Caco-2 (cell line): ENCODE data around the gene ASCL4. TPM values are rescaled to one million over a fixed set of nuclear protein-coding genes. Genes with fewer than 3 reads are reported as not detected.
"Not testable (repeated sequence)": the region's sequence is repeated elsewhere in the genome, so short reads cannot be mapped to it uniquely, and the experiment has no call there.

Source experiments
- Bru-seq: library from RNA; stranded (reverse); fragments of 400-500 nt; gene quantifications from one replicate; lab custom pipeline; 2021; lab: Mats Ljungman, UMichigan
- BruChase-seq, 2 experiments: library from RNA; stranded (reverse); fragments of 400-500 nt; gene quantifications; one replicate each; lab custom pipeline; 2021; lab: Mats Ljungman, UMichigan
- BruUV-seq: library from RNA; stranded (reverse); fragments of 400-500 nt; replicated peaks from 2 replicates; lab custom pipeline; 2021; lab: Mats Ljungman, UMichigan
- CTCF ChIA-PET: fragments of 300-600 bp; sonication (Branson Sonifier 250); formaldehyde crosslinking; loops from one replicate; lab custom pipeline; 2022; ENCODE audit warnings: antibody characterized with exemption; lab: Charles Lee
- POLR2A ChIA-PET: fragments of 300-600 bp; sonication (Branson Sonifier 250); formaldehyde crosslinking; loops from one replicate; lab custom pipeline; 2022; ENCODE audit warnings: antibody characterized with exemption; lab: Charles Lee
- DNase-seq, 2 experiments: peaks; one replicate each; pipeline versions ENCODE4 v3.0.0 to v3.0.0-alpha.2; 2020 to 2022
- H3K27me3 ChIP-seq: replicated peaks from 2 replicates; pipeline ENCODE4 v1.6.0; 2011; ENCODE audit warnings: low read length; ENCODE audit not compliant: control insufficient read depth, insufficient read depth
- H3K36me3 ChIP-seq: 2 replicates; pipeline ENCODE4 v1.5.1; 2011; ENCODE audit warnings: low read length; ENCODE audit not compliant: control insufficient read depth, insufficient read depth
- H3K4me1 ChIP-seq: fragments of 250-450 bp; sonication (Bioruptor Pico); 2 replicates; pipeline ENCODE4 v1.5.1; 2020; ENCODE audit warnings: mild to moderate bottlenecking
- H3K4me3 ChIP-seq: 2 replicates; pipeline ENCODE4 v1.5.1; 2011; ENCODE audit warnings: low read depth, mild to moderate bottlenecking, control low read depth, low read length
- H3K9me3 ChIP-seq: fragments of 250-450 bp; sonication (Bioruptor Pico); 2 replicates; pipeline ENCODE4 v1.5.1; 2020; ENCODE audit warnings: mild to moderate bottlenecking, moderate library complexity
- H3K27ac Mint-ChIP-seq: one replicate; pipeline ENCODE4 v1.8.0; 2022; ENCODE audit warnings: mixed read lengths; ENCODE audit not compliant: unreplicated experiment
- H3K27me3 Mint-ChIP-seq: one replicate; pipeline ENCODE4 v1.8.0; 2022; ENCODE audit warnings: mixed read lengths; ENCODE audit not compliant: insufficient read depth, unreplicated experiment
- H3K36me3 Mint-ChIP-seq: one replicate; pipeline ENCODE4 v1.8.0; 2022; ENCODE audit warnings: mild to moderate bottlenecking, mixed read lengths; ENCODE audit not compliant: insufficient read depth, unreplicated experiment
- H3K4me1 Mint-ChIP-seq: one replicate; pipeline ENCODE4 v1.8.0; 2022; ENCODE audit warnings: low read depth, mixed read lengths; ENCODE audit not compliant: unreplicated experiment
- H3K4me3 Mint-ChIP-seq: one replicate; pipeline ENCODE4 v1.8.0; 2022; ENCODE audit warnings: mild to moderate bottlenecking, moderate library complexity, mixed read lengths; ENCODE audit not compliant: unreplicated experiment
- H3K9me3 Mint-ChIP-seq: one replicate; pipeline ENCODE4 v1.8.0; 2022; ENCODE audit warnings: mixed read lengths; ENCODE audit not compliant: unreplicated experiment
- intact Hi-C: fragments of 100-400 bp; cut with micrococcal nuclease; formaldehyde crosslinking; loops from one replicate; pipeline ENCODE4 v1.10.0; 2022; ENCODE audit not compliant: unreplicated experiment
- long read RNA-seq: library from polyadenylated mRNA; stranded (forward); transcript quantifications from one replicate; pipeline ENCODE4 v2.0.0, GENCODE V29; 2022
- total RNA-seq: library from RNA; stranded (reverse); gene quantifications from 2 replicates; pipeline ENCODE4 v1.2.3, GENCODE V29; 2022
- TF ChIP-seq, protein P1 (sequence below), 2 experiments: fragments of 200-600 bp in 1 of 2; IDR thresholded peaks; 1 replicate in 1 of 2; 2 replicates in 1 of 2; pipeline versions ENCODE4 v1.5.1 to v1.8.0; 2011 to 2022; ENCODE audit warnings: antibody characterized with exemption in 1 of 2, control low read depth in 1 of 2, inconsistent platforms in 1 of 2, low read depth in 1 of 2, low read length in 1 of 2, mild to moderate bottlenecking in 1 of 2, moderate library complexity in 1 of 2; ENCODE audit not compliant: insufficient read depth in 1 of 2, severe bottlenecking in 1 of 2, unreplicated experiment in 1 of 2

ASCL4 gene, protein sequence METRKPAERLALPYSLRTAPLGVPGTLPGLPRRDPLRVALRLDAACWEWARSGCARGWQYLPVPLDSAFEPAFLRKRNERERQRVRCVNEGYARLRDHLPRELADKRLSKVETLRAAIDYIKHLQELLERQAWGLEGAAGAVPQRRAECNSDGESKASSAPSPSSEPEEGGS
- total RNA-seq (not detected in 2 replicates), Bru-seq, nascent RNA (percentile 17 among the genes with signal in this experiment), BruChase-seq, experiment 1, labeled RNA remaining after a 2-hour chase (not detected), BruChase-seq, experiment 2, labeled RNA remaining after a 6-hour chase (not detected)
- long read RNA-seq, result 0 reads

DNA sequence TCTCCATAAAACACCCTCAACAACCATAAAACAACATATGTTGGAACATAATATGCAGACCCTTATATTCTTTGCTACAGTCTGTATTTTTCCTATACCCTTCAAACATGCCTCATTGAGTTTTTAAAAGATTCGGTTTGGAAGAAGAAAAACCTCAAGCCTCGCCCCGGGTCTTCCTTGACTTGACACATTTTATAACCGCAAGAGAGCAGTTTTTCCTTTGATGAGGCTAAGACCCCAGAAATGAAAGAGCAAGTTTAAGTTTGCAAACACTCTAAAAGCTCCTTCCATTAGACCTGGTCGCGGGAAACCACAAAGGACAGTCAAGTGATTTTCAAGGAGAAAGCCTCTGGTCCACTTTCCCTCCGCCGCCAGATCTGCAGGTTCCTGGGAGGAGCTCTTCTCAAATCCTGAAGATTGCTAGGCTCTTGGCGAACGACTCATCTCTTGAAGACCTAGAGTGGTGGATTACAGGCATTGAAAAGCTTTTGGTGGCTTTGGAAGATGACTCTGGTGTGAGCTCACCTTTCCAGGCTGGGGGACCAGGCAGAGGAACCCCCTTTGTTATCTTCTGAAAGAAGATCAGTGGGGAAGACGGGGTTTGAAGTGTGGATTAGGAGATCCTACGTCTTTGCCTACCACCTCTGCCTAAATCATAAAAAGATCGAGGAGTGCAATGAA lies at the start of gene ASCL4:
ASCL4 (plus strand) TSS at position 356 of the 681 bp plus-strand sequence. CDS start 515 bp downstream, outside the sequence.
- no peak within 1 kb of the TSS for H3K27ac Mint-ChIP-seq
- intact Hi-C loops, result no loop called here
- H3K4me1 ChIP-seq, result no peaks in the 10 kb centered on the region
- H3K36me3 Mint-ChIP-seq, result no peaks in the 10 kb centered on the region
- H3K4me3 ChIP-seq, result no peak within 1 kb of the TSS
- BruUV-seq, result no TSS peak
- no peaks in the 10 kb centered on the region for H3K9me3 Mint-ChIP-seq
- no peaks in the 10 kb centered on the region for H3K27me3 Mint-ChIP-seq
- no peaks in the 10 kb centered on the region for H3K4me1 Mint-ChIP-seq
- H3K9me3 ChIP-seq, result no peaks in the 10 kb centered on the region
- CTCF ChIA-PET, result no interaction called here
- no peaks in the 10 kb centered on the region for H3K36me3 ChIP-seq
- POLR2A ChIA-PET, result no interaction called here
- H3K27me3 ChIP-seq, result no peaks in the 10 kb centered on the region
- no peak within 1 kb of the TSS for H3K4me3 Mint-ChIP-seq
- TF ChIP-seq, protein P1, sequence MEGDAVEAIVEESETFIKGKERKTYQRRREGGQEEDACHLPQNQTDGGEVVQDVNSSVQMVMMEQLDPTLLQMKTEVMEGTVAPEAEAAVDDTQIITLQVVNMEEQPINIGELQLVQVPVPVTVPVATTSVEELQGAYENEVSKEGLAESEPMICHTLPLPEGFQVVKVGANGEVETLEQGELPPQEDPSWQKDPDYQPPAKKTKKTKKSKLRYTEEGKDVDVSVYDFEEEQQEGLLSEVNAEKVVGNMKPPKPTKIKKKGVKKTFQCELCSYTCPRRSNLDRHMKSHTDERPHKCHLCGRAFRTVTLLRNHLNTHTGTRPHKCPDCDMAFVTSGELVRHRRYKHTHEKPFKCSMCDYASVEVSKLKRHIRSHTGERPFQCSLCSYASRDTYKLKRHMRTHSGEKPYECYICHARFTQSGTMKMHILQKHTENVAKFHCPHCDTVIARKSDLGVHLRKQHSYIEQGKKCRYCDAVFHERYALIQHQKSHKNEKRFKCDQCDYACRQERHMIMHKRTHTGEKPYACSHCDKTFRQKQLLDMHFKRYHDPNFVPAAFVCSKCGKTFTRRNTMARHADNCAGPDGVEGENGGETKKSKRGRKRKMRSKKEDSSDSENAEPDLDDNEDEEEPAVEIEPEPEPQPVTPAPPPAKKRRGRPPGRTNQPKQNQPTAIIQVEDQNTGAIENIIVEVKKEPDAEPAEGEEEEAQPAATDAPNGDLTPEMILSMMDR (IDR thresholded peaks at IDR 0.05; ENCODE audit: insufficient read depth in 1 of 2, low read depth in 1 of 2, low read length in 1 of 2, severe bottlenecking in 1 of 2, unreplicated experiment in 1 of 2), result no peak
- no peak for DNase-seq

DNA sequence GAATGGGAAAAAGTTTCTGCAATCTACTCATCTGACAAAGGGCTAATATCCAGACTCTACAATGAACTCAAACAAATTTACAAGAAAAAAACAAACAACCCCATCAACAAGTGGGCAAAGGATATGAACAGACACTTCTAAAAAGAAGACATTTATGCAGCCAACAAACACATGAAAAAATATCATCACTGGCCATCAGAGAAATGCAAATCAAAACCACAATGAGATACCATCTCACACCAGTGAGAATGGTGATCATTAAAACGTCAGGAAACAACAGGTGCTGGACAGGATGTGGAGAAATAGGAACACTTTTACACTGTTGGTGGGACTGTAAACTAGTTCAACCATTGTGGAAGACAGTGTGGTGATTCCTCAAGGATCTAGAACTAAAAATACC lies 47.2 kb upstream of the ASCL4 start:
- BruUV-seq, H3K27me3 ChIP-seq: not testable (repeated sequence)

DNA sequence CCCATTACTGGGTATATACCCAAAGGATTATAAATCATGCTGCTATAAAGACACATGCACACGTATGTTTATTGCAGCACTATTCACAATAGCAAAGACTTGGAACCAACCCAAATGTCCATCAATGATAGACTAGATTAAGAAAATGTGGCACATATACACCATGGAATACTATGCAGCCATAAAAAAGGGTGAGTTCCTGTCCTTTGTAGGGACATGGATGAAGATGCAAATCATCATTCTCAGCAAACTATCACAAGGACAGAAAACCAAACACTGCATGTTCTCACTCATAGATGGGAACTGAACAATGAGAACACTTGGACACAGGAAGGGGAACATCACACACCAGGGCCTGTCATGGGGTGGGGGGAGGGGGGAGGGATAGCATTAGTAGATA lies 46.8 kb upstream of the ASCL4 start:
- H3K4me1 Mint-ChIP-seq, CTCF ChIA-PET, intact Hi-C loops, H3K4me1 ChIP-seq, H3K36me3 ChIP-seq, H3K4me3 ChIP-seq, DNase-seq, H3K9me3 ChIP-seq, H3K27ac Mint-ChIP-seq, H3K4me3 Mint-ChIP-seq, POLR2A ChIA-PET, H3K27me3 ChIP-seq, BruUV-seq, H3K9me3 Mint-ChIP-seq, H3K27me3 Mint-ChIP-seq, H3K36me3 Mint-ChIP-seq: not testable (repeated sequence)

More for the DNA sequence above, 47.2 kb upstream of the ASCL4 start:
- H3K9me3 Mint-ChIP-seq, H3K9me3 ChIP-seq, H3K4me1 ChIP-seq, DNase-seq, H3K27me3 Mint-ChIP-seq, H3K36me3 ChIP-seq, H3K4me1 Mint-ChIP-seq, H3K36me3 Mint-ChIP-seq, CTCF ChIA-PET, POLR2A ChIA-PET, H3K27ac Mint-ChIP-seq, H3K4me3 Mint-ChIP-seq, intact Hi-C loops, H3K4me3 ChIP-seq: not testable (repeated sequence)
